Activated CD8-positive, alpha-beta memory T cell treated with anti-CD3 and anti-CD28 coated beads for 1 hour (primary cell): Measurements from ENCODE around the gene TGM2.
"Not testable (repeated sequence)": the region's sequence is repeated elsewhere in the genome, so short reads cannot be mapped to it uniquely, and the experiment has no call there.

Experiments used
- DNase-seq, 2 donors: peaks; one replicate each; pipeline ENCODE4 v3.0.0-alpha.2; 2020; ENCODE audit warnings: low read depth in 1 of 2; ENCODE audit errors: extremely low read depth in 1 of 2

Gene TGM2

DNA sequence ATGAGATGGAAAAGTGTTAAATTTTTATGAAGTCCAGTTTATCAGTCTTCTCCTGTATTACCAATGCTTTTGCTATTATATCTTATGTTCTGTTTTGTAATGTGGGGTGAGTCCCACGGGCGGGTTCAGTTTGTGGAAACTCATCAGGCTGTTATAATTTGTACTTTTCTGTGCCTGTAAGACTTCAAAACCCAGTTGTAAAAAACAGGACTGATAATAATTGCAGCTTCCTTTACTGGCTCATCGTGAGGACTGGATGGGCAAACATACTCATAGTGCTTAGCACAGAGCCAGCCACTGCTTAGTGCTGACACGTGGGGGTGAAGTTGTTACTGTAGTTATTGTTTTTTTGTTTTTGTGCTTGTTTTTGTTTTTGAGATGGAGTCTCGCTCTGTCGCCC lies 45.6 kb downstream of the TGM2 start:
- no peak for DNase-seq

GRCh38 chr20:38117635-38118034 lies 47.4 kb downstream of the TGM2 start:
- DNase-seq, result no peak

DNA sequence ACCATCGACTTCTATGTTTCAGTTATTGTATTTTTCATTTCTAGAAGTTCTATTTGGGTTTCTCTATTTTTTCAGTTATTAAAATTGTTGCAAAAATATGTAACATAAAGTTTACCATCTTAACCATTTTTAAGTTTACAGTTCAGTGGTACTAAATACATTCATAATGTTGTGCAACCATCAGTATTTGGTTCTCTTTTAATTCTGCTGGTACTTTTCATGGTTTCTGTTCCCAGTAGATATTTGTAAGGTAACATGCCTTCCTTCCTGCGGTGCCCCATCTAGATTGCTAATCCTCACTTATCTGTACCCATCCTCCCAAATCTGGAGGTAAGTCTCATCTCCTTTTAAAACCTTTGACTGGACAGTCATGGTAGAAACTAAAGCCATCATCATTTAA lies 47.9 kb downstream of the TGM2 start:
- no peak for DNase-seq

DNA sequence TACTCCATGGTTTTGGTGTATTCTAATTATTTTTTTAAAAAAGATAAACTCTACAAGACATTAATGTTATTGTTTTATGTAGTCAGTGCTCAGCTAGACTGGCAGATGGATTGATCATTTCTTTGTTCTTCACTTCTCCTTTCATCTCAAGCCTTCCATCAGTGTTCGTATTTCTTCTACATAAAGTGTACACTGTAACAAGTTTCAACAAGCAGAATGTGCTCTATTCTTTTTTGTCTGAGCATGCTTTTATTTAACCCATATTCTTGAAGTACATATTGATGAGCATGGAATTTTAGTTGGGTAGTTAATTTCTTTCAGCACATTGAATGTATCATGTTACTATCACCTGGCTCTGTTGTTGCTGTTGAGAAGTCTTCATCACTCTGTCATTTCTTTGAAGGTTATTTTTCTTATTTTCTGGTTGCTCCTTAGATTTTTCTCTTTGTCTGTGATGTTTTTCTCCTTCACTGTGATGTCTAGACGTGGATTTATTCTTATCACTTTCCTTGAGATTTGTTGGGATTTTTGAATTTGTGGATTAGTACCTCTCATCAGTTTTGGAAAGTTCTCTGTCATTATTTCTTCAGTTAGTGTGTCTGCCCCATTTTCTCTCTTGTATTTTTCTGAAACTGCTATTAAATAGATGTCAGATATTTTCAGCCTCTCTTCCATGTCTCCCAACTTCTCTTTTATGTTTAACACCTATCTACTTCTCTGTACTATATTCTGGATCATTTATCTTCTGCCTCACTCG lies 48.5 kb downstream of the TGM2 start:
- DNase-seq, result no peak

GRCh38 chr20:38115896-38116295 lies 49.2 kb downstream of the TGM2 start:
- DNase-seq, result no peak

DNA sequence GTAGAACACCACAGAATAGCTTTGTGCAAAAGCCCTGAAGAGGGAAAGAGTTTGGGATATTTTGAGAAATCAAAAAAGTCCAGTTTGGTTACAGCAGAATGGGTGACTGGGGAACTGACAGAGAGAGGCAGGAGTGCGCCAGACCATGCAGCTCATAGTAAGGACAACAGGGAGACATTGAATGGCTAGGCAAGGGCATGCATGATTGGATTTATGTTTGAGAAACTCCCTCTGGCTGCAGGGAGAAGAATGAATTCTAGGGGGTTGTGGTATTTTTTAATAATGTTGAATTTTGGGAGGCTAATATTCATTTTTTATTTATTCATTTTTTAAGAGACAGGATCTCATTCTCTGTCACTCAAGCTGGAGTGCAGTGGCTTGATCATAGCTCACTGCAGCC lies 49.9 kb downstream of the TGM2 start:
- DNase-seq, result no peak

- DNase-seq, result no peak
These were observed 50.7 kb downstream of the TGM2 start for GRCh38 chr20:38114353-38114791.

GRCh38 chr20:38113401-38114325 lies 51.4 kb downstream of the TGM2 start:
- no peak for DNase-seq

GRCh38 chr20:38112930-38113294 lies 52.2 kb downstream of the TGM2 start:
- no peak for DNase-seq

- no peak for DNase-seq
These were observed 52.7 kb downstream of the TGM2 start for GRCh38 chr20:38112261-38112929.

- no peak for DNase-seq
These were observed 53.5 kb downstream of the TGM2 start for GRCh38 chr20:38111366-38112232.

DNA sequence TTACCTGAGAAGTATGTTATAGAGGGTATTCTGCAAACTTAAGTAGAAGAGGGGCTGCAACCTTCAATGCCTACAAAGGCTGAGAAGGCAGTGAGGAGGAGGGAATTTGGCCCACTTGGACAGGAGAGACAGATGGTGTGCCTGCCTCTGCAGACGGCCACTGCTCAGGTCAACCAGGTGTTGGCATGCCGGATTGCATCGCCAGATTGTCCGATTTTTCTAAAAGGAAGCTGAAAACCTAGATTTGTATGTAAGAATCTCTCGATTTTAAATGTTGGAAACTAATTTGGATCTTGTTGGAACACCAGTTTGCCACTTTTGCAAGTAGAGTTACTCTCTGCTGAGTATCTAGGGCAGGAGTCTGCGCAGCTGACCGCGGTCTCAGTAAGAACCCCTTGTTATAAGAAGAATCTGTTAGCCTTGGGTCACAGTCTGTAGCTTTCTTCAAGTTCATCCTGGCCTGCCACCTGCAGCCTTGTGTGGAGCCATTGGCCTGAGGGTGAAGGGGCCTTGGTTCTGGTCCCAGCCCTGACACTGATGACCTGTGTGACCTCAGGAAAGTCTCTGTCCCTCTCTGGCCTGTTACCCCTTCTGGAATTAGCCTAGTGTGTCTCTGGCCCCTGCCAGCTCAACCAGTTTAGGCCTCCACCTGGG lies 54.4 kb downstream of the TGM2 start:
- no peak for DNase-seq

GRCh38 chr20:38109591-38110524 lies 55.2 kb downstream of the TGM2 start:
- DNase-seq, result no peak

- no peak for DNase-seq
These were observed 56.0 kb downstream of the TGM2 start for GRCh38 chr20:38108986-38109541.

DNA sequence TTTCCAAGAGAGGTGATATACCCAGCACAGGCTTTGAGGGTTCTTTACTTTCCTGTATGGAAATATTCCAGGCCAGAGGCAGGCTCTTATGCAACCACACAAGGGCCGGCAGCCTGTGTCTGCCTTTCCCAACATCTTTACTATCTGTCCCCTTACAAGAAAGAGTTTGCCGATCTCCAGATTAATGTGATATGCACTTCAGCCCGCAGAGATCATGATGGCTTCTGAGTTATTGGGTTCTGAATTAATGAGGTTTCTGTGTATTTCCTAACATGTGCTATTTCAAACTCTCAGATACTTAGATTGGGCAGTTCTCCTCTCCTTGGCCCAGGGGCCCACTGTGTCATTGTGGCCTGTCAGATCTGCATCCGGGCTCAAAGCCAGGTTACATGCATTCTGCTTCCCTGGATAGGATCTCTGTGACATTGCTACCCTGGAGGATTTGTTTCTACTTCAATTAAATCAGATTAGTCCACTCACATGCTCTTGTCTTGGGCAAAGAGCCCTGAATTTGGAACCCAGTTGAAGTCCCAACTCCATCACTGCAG lies 56.6 kb downstream of the TGM2 start:
- DNase-seq, result no peak

DNA sequence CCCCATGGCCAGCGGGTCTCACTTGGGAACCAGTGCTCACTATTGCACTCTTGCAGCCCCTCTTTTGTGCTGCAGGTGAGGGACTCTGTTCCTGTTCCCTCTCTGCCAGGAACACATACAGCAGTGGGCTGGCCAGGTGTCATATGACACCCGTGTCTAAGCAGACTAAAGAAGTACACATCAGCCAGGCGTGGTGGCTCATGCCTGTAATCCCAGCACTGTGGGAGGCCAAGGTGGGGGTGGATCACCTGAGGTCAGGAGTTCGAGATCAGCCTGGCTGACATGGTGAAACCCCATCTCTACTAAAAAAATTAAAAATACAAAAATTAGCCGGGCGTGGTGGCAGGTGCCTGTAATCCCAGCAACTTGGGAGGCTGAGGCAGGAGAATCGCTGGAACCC lies 57.2 kb downstream of the TGM2 start:
- not testable (repeated sequence) for DNase-seq

GRCh38 chr20:38107386-38107785 lies 57.7 kb downstream of the TGM2 start:
- not testable (repeated sequence) for DNase-seq

GRCh38 chr20:38106461-38106860 lies 58.6 kb downstream of the TGM2 start:
- DNase-seq, result no peak
